Upper lobe of left lung (tissue), 6 donors: ENCODE data around the gene CIRBP. TPM values are rescaled to one million over a fixed set of nuclear protein-coding genes. Genes with fewer than 3 reads are reported as not detected.

Experiments used
- ATAC-seq, 2 donors: fragments of 200-7000 bp; cut with Tn5 transposase; one replicate each; pipeline ENCODE4 v1.9.1; 2022; ENCODE audit warnings: mild to moderate bottlenecking in 2 of 2, moderate library complexity in 2 of 2; ENCODE audit not compliant: low FRiP score in 2 of 2
- DNase-seq, 2 donors: peaks; one replicate each; pipeline ENCODE4 v3.0.0-alpha.2; 2019 to 2020
- H3K27ac ChIP-seq, 4 donors: fragments of 200-600 bp; sonication (generic); one replicate each; pipeline ENCODE4 v1.5.1; 2016 to 2019
- H3K27me3 ChIP-seq, 4 donors: fragments of 200-600 bp; sonication (generic); one replicate each; pipeline ENCODE4 v1.5.1; 2017 to 2019
- H3K36me3 ChIP-seq, 4 donors: fragments of 200-600 bp; sonication (generic); one replicate each; pipeline ENCODE4 v1.5.1; 2016 to 2019
- H3K4me1 ChIP-seq, 4 donors: fragments of 200-600 bp; sonication (generic); one replicate each; pipeline ENCODE4 v1.5.1; 2018 to 2019
- H3K4me3 ChIP-seq, 4 donors: fragments of 200-600 bp; sonication (generic); one replicate each; pipeline ENCODE4 v1.5.1; 2017 to 2019; ENCODE audit warnings: mild to moderate bottlenecking in 2 of 4, moderate library complexity in 1 of 4
- H3K9me3 ChIP-seq, 4 donors: fragments of 200-600 bp; sonication (generic); one replicate each; pipeline ENCODE4 v1.5.1; 2018 to 2019
- EP300 ChIP-seq, 4 donors: sonication (generic); formaldehyde crosslinking; IDR thresholded peaks; one replicate each; pipeline ENCODE4 v1.5.1; 2017; ENCODE audit warnings: antibody characterized with exemption in 4 of 4, control low read depth in 2 of 4
- POLR2A ChIP-seq, 4 donors: fragments of 450-650 bp; IDR thresholded peaks; one replicate each; pipeline ENCODE4 v1.5.1; 2016 to 2017; ENCODE audit warnings: antibody characterized with exemption in 4 of 4, mild to moderate bottlenecking in 2 of 4
- POLR2AphosphoS5 ChIP-seq, 2 donors: sonication (generic); formaldehyde crosslinking; IDR thresholded peaks; one replicate each; pipeline ENCODE4 v1.5.1; 2017; ENCODE audit warnings: antibody characterized with exemption in 2 of 2
- WGBS, 2 donors: methylation state at CpG; one replicate each; pipeline ENCODE4 v1.1.5; 2017 to 2018; 5-methylcytosine and 5-hydroxymethylcytosine counted together
- total RNA-seq, 6 donors: library from RNA; depleted of rRNA in 4 of 6; stranded (reverse); fragments of >200 nt in 4 of 6; gene quantifications; one replicate each; pipeline versions ENCODE4 v1.1.0 to v1.2.1, GENCODE V29; 2016 to 2021
- TF ChIP-seq, protein P1 (sequence below), 6 experiments: fragments of 450-650 bp in 4 of 6; fragments of 200-600 bp in 2 of 6; sonication (generic) in 2 of 6; IDR thresholded peaks; one replicate each; pipeline ENCODE4 v1.5.1; 2016 to 2019; ENCODE audit warnings: antibody characterized with exemption in 6 of 6
- donor health status: DM: no; HTN: no; CAD: no; lungs with moderate emphysema.
- donor health status: DM: no; HTN: yes; CAD: no; lungs with severe emphysema.

CIRBP gene
- total RNA-seq, 6 donors from 2014 or later, result 326 to 1,348 (median 441) TPM

DNA sequence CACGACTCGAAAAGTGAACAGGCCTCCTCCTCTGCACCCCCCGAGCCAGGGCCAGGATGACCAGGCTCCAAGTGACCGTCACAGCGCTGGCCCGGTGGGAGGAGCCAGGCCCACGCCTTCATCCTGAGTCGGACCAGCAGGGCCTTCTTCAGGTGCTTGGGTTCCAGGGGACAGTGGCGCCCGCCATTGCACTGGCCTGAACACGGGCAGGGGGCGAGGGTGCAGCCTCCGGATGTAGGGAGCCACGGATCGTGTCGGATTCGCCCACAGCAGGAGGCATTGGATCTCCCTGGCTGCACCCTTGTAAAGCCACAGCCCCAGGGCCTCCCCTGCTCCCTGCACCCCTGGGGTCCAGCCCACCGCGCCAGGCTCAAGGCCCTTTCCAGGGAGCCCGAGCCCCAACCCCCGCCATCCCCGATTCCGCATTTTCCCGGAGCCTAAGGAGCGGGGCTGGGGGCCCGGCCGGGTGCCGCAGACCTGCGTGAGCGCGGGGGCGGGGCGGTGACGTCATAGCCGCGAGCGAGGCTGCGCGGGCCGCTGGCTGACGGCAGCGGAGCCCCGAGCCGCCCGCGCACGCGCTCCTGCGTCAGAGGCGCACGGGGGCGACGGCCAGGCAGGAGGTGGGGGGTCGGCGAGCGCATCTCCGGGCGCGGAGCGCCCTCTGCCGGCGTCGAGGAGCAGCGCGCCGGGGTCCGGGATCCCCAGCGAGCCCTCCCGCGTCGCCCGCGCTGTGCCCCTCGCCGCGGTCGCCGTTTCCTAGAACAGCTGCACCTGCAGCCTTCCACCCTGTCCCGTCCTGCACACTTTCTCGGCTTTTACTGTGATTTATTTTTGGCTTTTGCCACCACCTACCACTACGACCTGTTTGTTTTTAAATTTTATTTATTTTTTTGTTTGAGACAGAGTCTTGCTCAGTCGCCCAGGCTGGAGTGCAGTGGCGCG is 29.1 kb upstream of the CIRBP start:
- peak overlapping the region in 3 of 4 donors; percentile 45 to 87 (median 63) for H3K4me3 ChIP-seq
- H3K9me3 ChIP-seq, result no peaks in the 10 kb centered on the region
- H3K4me1 ChIP-seq, result peaks cover 59 to 81% (median 65%) of the 10 kb centered on the region in 4 donors
- H3K27ac ChIP-seq, result peak overlapping the region; percentile 24 to 100 (median 58)
- ATAC-seq, result peak; percentile 42 to 82
- TF ChIP-seq EP300 (IDR thresholded peaks at IDR 0.05), result peak in 1 of 4 donors; percentile 49
- TF ChIP-seq, protein P1, sequence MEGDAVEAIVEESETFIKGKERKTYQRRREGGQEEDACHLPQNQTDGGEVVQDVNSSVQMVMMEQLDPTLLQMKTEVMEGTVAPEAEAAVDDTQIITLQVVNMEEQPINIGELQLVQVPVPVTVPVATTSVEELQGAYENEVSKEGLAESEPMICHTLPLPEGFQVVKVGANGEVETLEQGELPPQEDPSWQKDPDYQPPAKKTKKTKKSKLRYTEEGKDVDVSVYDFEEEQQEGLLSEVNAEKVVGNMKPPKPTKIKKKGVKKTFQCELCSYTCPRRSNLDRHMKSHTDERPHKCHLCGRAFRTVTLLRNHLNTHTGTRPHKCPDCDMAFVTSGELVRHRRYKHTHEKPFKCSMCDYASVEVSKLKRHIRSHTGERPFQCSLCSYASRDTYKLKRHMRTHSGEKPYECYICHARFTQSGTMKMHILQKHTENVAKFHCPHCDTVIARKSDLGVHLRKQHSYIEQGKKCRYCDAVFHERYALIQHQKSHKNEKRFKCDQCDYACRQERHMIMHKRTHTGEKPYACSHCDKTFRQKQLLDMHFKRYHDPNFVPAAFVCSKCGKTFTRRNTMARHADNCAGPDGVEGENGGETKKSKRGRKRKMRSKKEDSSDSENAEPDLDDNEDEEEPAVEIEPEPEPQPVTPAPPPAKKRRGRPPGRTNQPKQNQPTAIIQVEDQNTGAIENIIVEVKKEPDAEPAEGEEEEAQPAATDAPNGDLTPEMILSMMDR (IDR thresholded peaks at IDR 0.05), result peak; percentile 94 to 99 (median 98)
- TF ChIP-seq POLR2A (IDR thresholded peaks at IDR 0.05), result peak in 1 of 4 donors; percentile 46
- peak in 1 of 2 donors; percentile 21 for TF ChIP-seq POLR2AphosphoS5 (IDR thresholded peaks at IDR 0.05)
- DNase-seq, result peak; percentile 90 to 99
- WGBS, 2 donors, result 1 to 22% methylated on average over 27 to 49 of the region's 84 CpGs
- H3K27me3 ChIP-seq, result peaks cover 0 to 9% (median 3%) of the 10 kb centered on the region in 4 donors
- peaks cover 0 to 5% (median 1%) of the 10 kb centered on the region in 4 donors for H3K36me3 ChIP-seq

DNA sequence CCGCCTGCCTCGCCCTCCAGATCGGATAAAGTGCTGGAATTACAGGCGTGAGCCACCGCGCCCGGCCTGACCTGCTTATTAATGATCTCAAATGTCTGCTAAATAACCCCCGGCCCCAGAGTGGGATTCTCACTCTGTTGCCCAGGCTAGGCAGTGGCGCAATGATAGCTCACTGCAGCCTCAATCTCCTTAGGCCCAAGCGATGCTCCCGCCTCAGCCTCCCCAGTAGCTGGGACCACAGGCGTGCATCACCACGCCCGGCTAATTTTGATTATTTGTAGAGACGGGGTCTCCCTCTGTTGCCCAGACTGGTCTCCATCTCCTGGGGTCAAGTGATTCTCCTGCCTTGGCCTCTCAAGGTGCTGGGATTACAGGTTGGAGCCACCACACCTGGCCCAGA is 28.2 kb upstream of the CIRBP start:
- H3K27me3 ChIP-seq, result peaks cover 0 to 9% (median 3%) of the 10 kb centered on the region in 4 donors
- peaks cover 0 to 5% (median 1%) of the 10 kb centered on the region in 4 donors for H3K36me3 ChIP-seq
- H3K4me3 ChIP-seq, result peak overlapping the region in 3 of 4 donors; percentile 45 to 87 (median 63)
- WGBS, 2 donors, result 45 to 62% methylated on average over 8 to 15 of the region's 15 CpGs
- H3K9me3 ChIP-seq, result no peaks in the 10 kb centered on the region
- peak overlapping the region in 1 of 4 donors; percentile 100 for H3K27ac ChIP-seq
- TF ChIP-seq, protein P1 (IDR thresholded peaks at IDR 0.05), result no peak
- TF ChIP-seq POLR2AphosphoS5 (IDR thresholded peaks at IDR 0.05) (no peak), POLR2A (IDR thresholded peaks at IDR 0.05) (no peak), EP300 (IDR thresholded peaks at IDR 0.05) (no peak)
- ATAC-seq (no peak), DNase-seq (peak in 1 of 2 donors; percentile 62)
- peaks cover 67 to 89% (median 73%) of the 10 kb centered on the region in 4 donors for H3K4me1 ChIP-seq

DNA sequence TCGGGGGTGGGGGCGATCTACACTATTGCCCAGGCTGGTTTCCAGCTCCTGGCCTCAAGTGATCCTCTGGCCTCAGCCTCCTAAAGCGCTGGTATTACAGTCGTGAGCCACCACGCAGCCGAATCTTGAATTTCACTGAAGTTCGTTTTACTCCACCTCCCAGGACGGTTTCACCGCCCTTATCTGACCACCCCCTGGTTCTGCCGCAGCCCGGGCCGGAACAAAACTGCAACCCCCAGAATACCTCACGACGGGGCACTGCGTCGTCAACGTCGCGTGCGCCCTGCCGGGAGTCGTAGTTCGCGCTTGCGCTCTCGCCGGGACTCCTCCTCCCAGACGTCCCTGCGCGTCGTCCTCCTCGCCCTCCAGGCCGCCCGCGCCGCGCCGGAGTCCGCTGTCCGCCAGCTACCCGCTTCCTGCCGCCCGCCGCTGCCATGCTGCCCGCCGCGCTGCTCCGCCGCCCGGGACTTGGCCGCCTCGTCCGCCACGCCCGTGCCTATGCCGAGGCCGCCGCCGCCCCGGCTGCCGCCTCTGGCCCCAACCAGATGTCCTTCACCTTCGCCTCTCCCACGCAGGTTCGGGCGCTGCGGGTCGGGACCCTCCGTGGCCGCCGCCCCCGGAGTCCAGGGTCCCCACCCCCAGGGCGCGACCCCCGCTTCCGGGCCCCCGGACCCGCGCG is 27.6 kb upstream of the CIRBP start, which contains the start of gene ATP5F1D:
Gene ATP5F1D, plus strand, starts transcription at position 335 of the 679 bp plus-strand sequence. Its CDS starts 100 bp downstream, at position 435.
- TF ChIP-seq EP300 (IDR thresholded peaks at IDR 0.05) (peak in 1 of 4 donors; percentile 57), POLR2AphosphoS5 (IDR thresholded peaks at IDR 0.05) (peak; percentile 72 to 89), POLR2A (IDR thresholded peaks at IDR 0.05) (peak in 2 of 4 donors; percentile 26 to 81)
- TF ChIP-seq, protein P1 (IDR thresholded peaks at IDR 0.05), result peak in 4 of 6 experiments; percentile 7 to 36 (median 20)
- WGBS, 2 donors, result 0 to 1% methylated on average over 32 to 55 of the region's 79 CpGs
- Histone ChIP-seq H3K27ac (peak within 1 kb of the TSS; percentile 77 to 100 (median 88)), H3K9me3 (no peaks in the 10 kb centered on the region), H3K4me3 (peak within 1 kb of the TSS; percentile 63 to 94 (median 90)), H3K4me1 (peaks cover 71 to 91% (median 78%) of the 10 kb centered on the region in 4 donors), H3K36me3 (peaks cover 0 to 5% (median 1%) of the 10 kb centered on the region in 4 donors), H3K27me3 (peaks cover 0 to 9% (median 3%) of the 10 kb centered on the region in 4 donors)
- ATAC-seq, result peak; percentile 83 to 86
- peak; percentile 96 to 97 for DNase-seq

DNA sequence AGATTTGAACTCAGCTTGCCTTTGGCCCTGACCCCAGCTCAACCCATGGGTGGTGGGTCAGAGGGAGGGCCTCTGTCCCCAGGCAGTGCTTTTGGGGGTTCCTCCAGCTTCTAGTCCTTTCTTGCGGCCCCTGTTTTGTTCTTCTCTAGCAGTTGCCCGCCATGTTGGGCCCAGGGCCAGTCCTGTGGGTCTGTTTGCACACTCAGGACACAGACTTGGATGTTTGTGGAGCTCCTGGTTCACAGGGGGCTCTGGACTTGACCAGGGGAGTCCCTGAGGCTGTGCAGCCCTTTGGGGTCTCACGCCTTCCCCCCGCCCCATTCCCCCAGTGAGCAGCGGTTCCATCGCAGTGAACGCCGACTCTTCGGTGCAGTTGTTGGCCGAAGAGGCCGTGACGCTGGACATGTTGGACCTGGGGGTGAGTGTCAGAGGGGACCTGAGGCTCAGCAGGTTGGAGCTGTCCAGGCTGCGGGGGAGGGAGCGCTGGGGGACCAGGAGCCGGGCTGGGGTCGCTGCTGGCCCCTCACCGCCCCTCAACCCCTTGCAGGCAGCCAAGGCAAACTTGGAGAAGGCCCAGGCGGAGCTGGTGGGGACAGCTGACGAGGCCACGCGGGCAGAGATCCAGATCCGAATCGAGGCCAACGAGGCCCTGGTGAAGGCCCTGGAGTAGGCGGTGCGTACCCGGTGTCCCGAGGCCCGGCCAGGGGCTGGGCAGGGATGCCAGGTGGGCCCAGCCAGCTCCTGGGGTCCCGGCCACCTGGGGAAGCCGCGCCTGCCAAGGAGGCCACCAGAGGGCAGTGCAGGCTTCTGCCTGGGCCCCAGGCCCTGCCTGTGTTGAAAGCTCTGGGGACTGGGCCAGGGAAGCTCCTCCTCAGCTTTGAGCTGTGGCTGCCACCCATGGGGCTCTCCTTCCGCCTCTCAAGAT is 25.1 kb upstream of the CIRBP start:
- ATAC-seq (peak; percentile 57 to 88), DNase-seq (peak; percentile 93 to 94)
- TF ChIP-seq, protein P1 (IDR thresholded peaks at IDR 0.05), result peak; percentile 91 to 99 (median 98)
- TF ChIP-seq POLR2AphosphoS5 (IDR thresholded peaks at IDR 0.05) (peak; percentile 24 to 56), POLR2A (IDR thresholded peaks at IDR 0.05) (no peak), EP300 (IDR thresholded peaks at IDR 0.05) (no peak)
- Histone ChIP-seq H3K27ac (peak overlapping the region; percentile 84 to 100 (median 90)), H3K4me1 (peaks cover 71 to 80% (median 75%) of the 10 kb centered on the region in 4 donors), H3K4me3 (peak overlapping the region in 3 of 4 donors; percentile 1 to 39 (median 27)), H3K36me3 (peaks cover 0 to 5% (median 1%) of the 10 kb centered on the region in 4 donors), H3K27me3 (no peaks in the 10 kb centered on the region), H3K9me3 (no peaks in the 10 kb centered on the region)
- 51 to 53% methylated on average over 24 to 31 of the region's 33 CpGs for WGBS, 2 donors
